GM12874 (cell line): Measurements from ENCODE around the gene GZF1.

ENCODE experiments used
- CTCF ChIP-seq: IDR thresholded peaks from 2 replicates; pipeline ENCODE4 v1.5.1; 2011; ENCODE audit warnings: low read depth, mild to moderate bottlenecking, control low read depth, low read length, moderate library complexity; ENCODE audit not compliant: insufficient read depth

The GZF1 gene

GRCh38 chr20:23335521-23335920 lies 26.5 kb upstream of the GZF1 start:
- no peak for TF ChIP-seq CTCF

DNA sequence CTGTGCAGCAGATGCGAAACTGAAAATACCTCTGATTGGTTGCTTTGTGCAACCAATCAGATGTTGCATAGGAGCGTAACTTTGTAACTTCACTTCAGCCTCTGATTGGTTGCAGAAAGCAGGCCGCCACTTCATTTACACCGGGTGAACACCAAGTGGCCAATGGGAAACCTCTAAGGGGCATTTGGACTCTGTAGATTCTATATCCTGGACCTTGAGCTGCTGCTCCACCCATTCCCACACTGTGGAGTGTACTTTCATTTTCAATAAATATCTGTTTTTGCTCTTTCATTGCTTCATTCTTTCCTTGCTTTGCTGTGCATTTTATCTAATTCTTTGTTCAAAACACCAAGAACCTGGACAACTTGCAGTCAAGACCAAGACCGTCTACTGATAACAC lies 25.5 kb upstream of the GZF1 start:
- no peak for TF ChIP-seq CTCF

DNA sequence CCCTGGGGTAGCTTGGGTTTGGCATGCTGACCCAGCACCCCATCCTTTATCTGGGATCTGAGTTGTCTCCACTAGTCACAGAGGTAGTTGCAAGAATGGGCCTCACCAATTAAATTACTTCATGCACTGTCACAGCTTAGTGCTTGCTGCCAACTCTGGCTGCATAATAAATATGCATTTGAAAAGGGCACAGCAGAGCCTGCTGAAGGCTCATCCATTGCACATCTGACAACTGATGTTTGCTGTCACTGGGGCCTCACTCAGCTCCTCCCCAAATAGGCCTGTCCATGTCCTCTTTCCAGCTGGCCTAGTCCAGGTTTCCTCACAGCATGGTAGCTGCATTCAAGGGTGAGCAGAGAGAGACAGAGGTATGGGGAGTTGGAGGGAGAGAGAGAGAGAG lies 24.7 kb upstream of the GZF1 start:
- TF ChIP-seq CTCF, result no peak

DNA sequence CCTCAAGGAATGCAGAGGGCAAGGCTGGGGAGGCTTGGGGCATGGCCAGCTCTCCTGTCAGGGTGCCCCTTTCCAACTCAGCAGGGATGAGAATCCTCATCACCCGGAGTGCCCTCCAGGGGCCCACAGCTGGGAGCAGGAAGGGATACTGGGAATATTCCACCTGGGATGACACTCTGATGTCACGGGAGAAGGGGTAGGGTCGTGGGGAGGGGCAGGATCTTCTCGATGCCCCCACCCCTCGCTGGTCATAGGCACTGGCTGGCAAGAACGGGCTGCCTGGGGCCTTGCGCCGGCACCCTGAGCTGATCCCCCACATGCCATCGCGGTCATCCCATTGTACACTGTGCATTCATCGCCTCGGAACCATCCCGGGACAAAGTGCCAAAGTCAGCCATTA lies 22.0 kb upstream of the GZF1 start:
- no peak for TF ChIP-seq CTCF

DNA sequence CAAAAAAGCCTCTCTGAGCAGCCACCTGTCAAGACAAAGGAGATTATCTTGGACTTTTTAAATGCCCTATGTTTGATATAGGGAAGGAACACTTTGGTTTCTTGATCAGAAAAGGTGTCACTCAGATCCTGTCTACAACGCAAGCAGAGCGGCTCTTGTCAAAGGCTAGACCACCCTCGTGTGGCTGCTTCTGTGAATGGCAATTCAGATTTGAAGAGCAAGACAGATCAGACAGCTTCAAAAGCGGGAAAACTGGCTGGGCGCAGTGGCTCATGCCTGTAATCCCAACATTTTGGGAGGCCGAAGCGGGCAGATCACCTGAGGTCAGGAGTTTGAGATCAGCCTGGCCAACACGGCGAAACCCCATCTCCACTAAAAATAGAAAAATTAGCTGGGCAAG lies 21.5 kb upstream of the GZF1 start:
- TF ChIP-seq CTCF, result peak; percentile 49; the same call in 1 of the 2 replicates

GRCh38 chr20:23341073-23341472 lies 20.9 kb upstream of the GZF1 start:
- no peak for TF ChIP-seq CTCF

GRCh38 chr20:23343590-23343989 lies 18.4 kb upstream of the GZF1 start:
- no peak for TF ChIP-seq CTCF

DNA sequence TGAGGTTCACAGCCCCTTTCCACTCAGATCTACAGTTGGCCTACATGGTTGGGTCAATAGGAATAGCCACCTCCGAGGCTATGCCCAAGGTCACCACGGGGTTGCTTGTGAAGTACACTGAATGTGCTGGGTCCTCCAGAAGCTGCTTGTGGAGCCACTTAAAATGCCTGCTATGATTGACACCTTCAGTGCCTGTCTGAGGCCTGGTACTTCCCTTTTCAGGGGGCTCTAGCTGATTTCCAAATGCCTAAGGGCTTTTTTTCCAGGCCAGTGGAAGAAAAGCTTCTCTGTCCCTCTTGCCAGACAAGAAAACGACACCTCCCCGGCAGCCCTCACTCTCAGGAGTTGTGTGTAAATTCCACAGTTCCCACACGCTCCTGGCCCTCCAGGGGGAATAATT lies 17.6 kb upstream of the GZF1 start:
- TF ChIP-seq CTCF, result no peak
